ENCODE measurements around the gene KRT4. TPM values are rescaled to one million over a fixed set of nuclear protein-coding genes. Genes with fewer than 3 reads are reported as not detected.

Gene KRT4
- total RNA-seq, 2 donors from 2014 or later, result not detected

DNA sequence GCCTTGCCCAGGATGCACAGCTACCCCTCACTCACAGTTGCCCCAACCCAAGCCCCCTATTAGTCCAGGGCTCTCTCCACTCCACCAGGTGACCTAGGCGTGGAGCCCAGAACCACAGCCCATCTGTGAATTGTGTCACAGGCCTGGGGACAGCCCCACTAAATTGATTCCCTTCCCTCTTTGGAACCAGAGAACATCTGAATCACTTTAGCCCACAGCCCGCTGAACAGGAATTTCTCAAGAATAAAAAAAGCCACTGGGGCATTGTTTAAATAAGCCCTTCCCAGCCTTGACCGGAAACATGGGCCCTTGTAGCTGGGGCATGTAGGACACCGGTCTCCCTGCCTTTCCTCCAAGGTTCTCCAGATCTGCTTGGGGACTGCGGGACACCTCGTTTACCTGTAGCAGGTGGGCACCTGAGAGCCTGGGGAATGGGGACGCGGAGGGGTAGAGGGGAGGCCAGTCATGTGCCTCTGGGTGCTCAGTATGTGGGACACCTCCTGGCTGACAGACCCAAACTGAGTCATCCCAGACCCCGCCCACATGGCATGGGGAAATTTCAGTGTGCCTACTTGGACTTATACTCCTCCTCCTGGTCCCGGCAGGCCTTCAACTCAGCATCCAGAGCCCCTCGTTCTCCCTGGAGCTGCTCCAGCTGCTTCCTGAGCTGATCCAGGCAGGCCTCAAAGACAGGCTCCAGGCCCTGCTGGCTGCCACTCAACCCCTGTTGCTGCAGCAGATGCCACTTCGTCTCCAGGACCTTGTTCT, 33.6 kb upstream of the KRT4 start:
- Histone ChIP-seq H3K36me3 (no peaks in the 10 kb centered on the region), H3K27ac (no peak overlapping the region), H3K4me3 (no peak overlapping the region), H3K27me3 (no peaks in the 10 kb centered on the region), H3K9ac (ENCODE audit: low read depth in 2 of 2, low read length in 2 of 2) (no peak overlapping the region), H3K4me1 (no peaks in the 10 kb centered on the region), H3K9me3 (no peaks in the 10 kb centered on the region)
- DNase-seq, result no peak
- intact Hi-C loops (cut with DNase I), result no loop called here
- TF ChIP-seq, protein P1, sequence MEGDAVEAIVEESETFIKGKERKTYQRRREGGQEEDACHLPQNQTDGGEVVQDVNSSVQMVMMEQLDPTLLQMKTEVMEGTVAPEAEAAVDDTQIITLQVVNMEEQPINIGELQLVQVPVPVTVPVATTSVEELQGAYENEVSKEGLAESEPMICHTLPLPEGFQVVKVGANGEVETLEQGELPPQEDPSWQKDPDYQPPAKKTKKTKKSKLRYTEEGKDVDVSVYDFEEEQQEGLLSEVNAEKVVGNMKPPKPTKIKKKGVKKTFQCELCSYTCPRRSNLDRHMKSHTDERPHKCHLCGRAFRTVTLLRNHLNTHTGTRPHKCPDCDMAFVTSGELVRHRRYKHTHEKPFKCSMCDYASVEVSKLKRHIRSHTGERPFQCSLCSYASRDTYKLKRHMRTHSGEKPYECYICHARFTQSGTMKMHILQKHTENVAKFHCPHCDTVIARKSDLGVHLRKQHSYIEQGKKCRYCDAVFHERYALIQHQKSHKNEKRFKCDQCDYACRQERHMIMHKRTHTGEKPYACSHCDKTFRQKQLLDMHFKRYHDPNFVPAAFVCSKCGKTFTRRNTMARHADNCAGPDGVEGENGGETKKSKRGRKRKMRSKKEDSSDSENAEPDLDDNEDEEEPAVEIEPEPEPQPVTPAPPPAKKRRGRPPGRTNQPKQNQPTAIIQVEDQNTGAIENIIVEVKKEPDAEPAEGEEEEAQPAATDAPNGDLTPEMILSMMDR (IDR thresholded peaks at IDR 0.05), result no peak

DNA sequence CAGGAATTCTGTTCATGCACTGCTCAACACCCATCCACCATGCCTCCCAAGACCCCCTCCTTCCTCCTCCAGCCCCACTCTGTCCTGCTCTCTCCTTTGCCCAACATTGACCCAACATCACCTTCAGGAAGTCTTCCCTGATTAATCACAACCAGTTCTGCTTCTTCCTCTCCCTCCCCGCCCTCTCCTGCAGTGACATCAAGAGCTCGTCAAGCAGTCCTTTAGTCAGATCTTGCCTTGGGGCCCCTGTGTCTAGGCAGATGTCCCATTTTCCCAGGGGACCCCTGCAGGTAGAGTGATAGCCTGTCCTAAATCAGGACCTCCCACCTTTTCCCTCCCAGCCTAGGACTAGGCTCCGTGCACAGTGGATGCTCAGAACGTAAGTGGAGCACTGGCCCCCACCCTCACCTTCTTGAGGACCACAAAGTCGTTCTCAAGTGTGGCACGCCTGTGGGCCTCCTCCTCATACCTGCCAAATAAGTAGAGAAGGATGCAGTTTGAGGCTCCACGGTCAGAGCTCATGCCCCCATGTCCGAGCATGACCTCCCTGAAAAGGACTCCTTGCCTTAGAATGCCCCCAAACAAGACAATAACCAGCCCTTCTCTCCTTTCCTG, 32.5 kb upstream of the KRT4 start:
- no peak overlapping the region for H3K9ac ChIP-seq (ENCODE audit: low read depth in 2 of 2, low read length in 2 of 2)
- TF ChIP-seq, protein P1 (IDR thresholded peaks at IDR 0.05), result no peak
- intact Hi-C loops (cut with DNase I), result no loop called here
- H3K4me3 ChIP-seq, result no peak overlapping the region
- no peak overlapping the region for H3K27ac ChIP-seq
- no peaks in the 10 kb centered on the region for H3K9me3 ChIP-seq
- no peaks in the 10 kb centered on the region for H3K27me3 ChIP-seq
- H3K4me1 ChIP-seq, result no peaks in the 10 kb centered on the region
- no peaks in the 10 kb centered on the region for H3K36me3 ChIP-seq
- DNase-seq, result no peak

DNA sequence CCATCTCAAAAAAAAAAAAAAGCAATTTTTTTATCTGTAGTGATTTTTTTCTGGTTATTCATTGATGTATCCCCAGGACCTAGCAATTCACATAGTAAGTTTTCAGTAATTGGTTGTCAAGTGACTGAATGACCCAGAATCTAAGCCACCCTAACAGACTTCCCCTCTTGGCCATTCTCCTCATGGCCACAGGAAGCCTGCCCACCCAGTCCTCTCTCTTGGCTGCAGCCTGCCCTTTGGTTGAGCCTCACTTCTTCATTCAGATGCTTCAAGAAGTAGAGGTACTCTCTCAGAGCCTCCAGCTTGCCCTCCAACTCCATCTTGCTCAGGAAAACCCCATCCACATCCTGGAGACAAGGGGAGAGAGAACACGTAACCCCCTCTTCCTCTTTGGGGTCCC, 32.0 kb upstream of the KRT4 start:
- no peak overlapping the region for H3K4me3 ChIP-seq
- no peaks in the 10 kb centered on the region for H3K9me3 ChIP-seq
- no peaks in the 10 kb centered on the region for H3K36me3 ChIP-seq
- no peak overlapping the region for H3K9ac ChIP-seq (ENCODE audit: low read depth in 2 of 2, low read length in 2 of 2)
- DNase-seq, result no peak
- TF ChIP-seq, protein P1 (IDR thresholded peaks at IDR 0.05), result no peak
- intact Hi-C loops (cut with DNase I), result no loop called here
- no peaks in the 10 kb centered on the region for H3K27me3 ChIP-seq
- H3K27ac ChIP-seq, result no peak overlapping the region
- no peaks in the 10 kb centered on the region for H3K4me1 ChIP-seq

DNA sequence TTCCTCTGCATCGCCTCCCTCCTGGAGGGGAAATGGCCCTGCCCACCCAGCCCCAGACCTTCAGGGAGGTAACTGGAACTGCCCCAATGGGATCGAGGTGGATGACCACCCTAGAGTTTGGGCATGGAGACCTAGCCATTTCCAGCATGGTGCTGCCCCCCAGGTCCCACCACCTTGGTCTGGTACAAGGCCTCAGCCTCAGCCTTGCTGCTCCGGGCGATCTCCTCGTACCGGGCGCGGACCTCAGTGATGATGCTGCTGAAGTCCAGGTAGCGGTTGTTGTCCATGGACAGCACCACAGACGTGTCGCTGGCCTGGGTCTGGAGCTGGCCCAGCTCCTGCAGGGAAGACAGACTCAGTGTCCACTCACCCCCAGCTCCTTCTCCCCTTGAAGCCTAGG, 30.5 kb upstream of the KRT4 start:
- no peak for DNase-seq
- no peak overlapping the region for H3K27ac ChIP-seq
- H3K4me1 ChIP-seq, result no peaks in the 10 kb centered on the region
- no peak overlapping the region for H3K4me3 ChIP-seq
- TF ChIP-seq, protein P1 (IDR thresholded peaks at IDR 0.05), result no peak
- intact Hi-C loops (cut with DNase I), result no loop called here
- H3K9me3 ChIP-seq, result no peaks in the 10 kb centered on the region
- no peaks in the 10 kb centered on the region for H3K27me3 ChIP-seq
- no peak overlapping the region for H3K9ac ChIP-seq (ENCODE audit: low read depth in 2 of 2, low read length in 2 of 2)
- no peaks in the 10 kb centered on the region for H3K36me3 ChIP-seq

DNA sequence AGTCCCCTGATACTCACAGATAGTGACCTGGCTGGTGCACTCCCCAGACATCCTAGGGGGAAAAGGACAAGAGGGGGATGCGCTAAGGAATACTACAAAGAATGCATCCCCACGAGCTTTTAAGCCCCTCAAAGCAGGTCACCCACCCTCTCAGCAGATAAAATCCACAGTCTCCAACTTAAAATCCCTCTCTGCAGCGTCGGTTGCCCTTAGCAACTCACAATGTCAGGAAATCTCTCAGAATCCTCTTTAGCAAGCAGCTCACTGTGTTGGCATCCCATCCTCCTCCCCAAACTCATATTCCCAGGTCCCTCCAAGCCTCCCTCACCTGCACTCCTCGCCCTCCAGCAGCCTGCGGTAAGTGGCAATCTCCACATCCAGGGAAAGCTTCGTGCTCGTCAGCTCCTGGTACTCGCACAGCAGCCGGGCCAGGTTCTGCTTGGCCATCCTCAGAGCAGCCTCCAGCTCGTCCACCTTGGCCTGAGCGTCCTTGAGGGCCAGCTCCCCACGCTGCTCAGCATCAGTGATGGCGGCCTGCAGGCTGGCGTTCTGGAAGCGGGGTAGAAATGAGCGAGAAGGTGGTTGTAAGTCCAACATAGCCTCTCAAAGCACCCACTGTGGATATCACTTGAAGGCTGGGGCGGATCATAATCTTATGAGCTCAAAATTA, 25.7 kb upstream of the KRT4 start:
- no peak overlapping the region for H3K9ac ChIP-seq (ENCODE audit: low read depth in 2 of 2, low read length in 2 of 2)
- no peak for DNase-seq
- H3K36me3 ChIP-seq, result no peaks in the 10 kb centered on the region
- no peaks in the 10 kb centered on the region for H3K4me1 ChIP-seq
- H3K4me3 ChIP-seq, result no peak overlapping the region
- TF ChIP-seq, protein P1 (IDR thresholded peaks at IDR 0.05), result no peak
- no peaks in the 10 kb centered on the region for H3K27me3 ChIP-seq
- no peaks in the 10 kb centered on the region for H3K9me3 ChIP-seq
- no peak overlapping the region for H3K27ac ChIP-seq
- intact Hi-C loops (cut with DNase I), result no loop called here

All from colonic mucosa (tissue), 4 donors.